Right lung (tissue), 5 donors: ENCODE data around the gene CRYBB1. TPM values are rescaled to one million over a fixed set of nuclear protein-coding genes. Genes with fewer than 3 reads are reported as not detected.

Source experiments
- DNase-seq, 2 donors: peaks; one replicate each; pipeline ENCODE4 v3.0.0-alpha.2; 2013
- polyA plus RNA-seq, 5 donors: library from polyadenylated mRNA; unstranded; fragments of 120-200 nt; gene quantifications; one replicate each; pipeline versions ENCODE4 v1.2.1 to v1.2.3, GENCODE V29; 2013; ENCODE audit warnings: inconsistent platforms in 1 of 5, low replicate concordance in 1 of 5; ENCODE audit not compliant: insufficient read length in 5 of 5, insufficient read depth in 1 of 5

Gene CRYBB1
- polyA plus RNA-seq, 5 donors = 0.61 to 1.2 (median 0.99) TPM

- no peak for DNase-seq
Observed at GRCh38 chr22:26580240-26580962, 37.4 kb downstream of the CRYBB1 start.

GRCh38 chr22:26579331-26579886, 38.4 kb downstream of the CRYBB1 start:
- DNase-seq = no peak

GRCh38 chr22:26577081-26577480, 40.7 kb downstream of the CRYBB1 start:
- DNase-seq = no peak

GRCh38 chr22:26576026-26576680, 41.7 kb downstream of the CRYBB1 start:
- DNase-seq = no peak

- no peak for DNase-seq
Observed at GRCh38 chr22:26574001-26574723, 43.7 kb downstream of the CRYBB1 start.

- DNase-seq = peak in 1 of 2 donors; percentile 51
Observed at GRCh38 chr22:26573026-26573662, 44.7 kb downstream of the CRYBB1 start.

GRCh38 chr22:26570864-26571525, 46.8 kb downstream of the CRYBB1 start:
- no peak for DNase-seq

GRCh38 chr22:26570115-26570514, 47.7 kb downstream of the CRYBB1 start:
- DNase-seq = no peak

GRCh38 chr22:26568207-26568706, 49.6 kb downstream of the CRYBB1 start:
- DNase-seq = no peak

GRCh38 chr22:26567610-26568009, 50.2 kb downstream of the CRYBB1 start:
- DNase-seq = no peak

GRCh38 chr22:26566994-26567393, 50.8 kb downstream of the CRYBB1 start:
- DNase-seq = no peak

- no peak for DNase-seq
Observed at GRCh38 chr22:26565889-26566288, 51.9 kb downstream of the CRYBB1 start.

GRCh38 chr22:26565181-26565580, 52.6 kb downstream of the CRYBB1 start:
- DNase-seq = no peak

- no peak for DNase-seq
Observed at GRCh38 chr22:26564672-26565071, 53.2 kb downstream of the CRYBB1 start.

- DNase-seq = no peak
Observed at GRCh38 chr22:26564181-26564580, 53.6 kb downstream of the CRYBB1 start.

- DNase-seq = no peak
Observed at GRCh38 chr22:26563022-26563421, 54.8 kb downstream of the CRYBB1 start.

GRCh38 chr22:26561756-26562417, 55.9 kb downstream of the CRYBB1 start:
- DNase-seq = no peak

- DNase-seq = no peak
Observed at GRCh38 chr22:26559961-26560575, 57.8 kb downstream of the CRYBB1 start.

- DNase-seq = no peak
Observed at GRCh38 chr22:26558248-26558895, 59.5 kb downstream of the CRYBB1 start.

- DNase-seq = no peak
Observed at GRCh38 chr22:26556904-26557303, 60.9 kb downstream of the CRYBB1 start.
